ENCODE data around the gene SRPK2.
"Not testable (repeated sequence)": the region's sequence is repeated elsewhere in the genome, so short reads cannot be mapped to it uniquely, and the experiment has no call there.

Gene SRPK2

DNA sequence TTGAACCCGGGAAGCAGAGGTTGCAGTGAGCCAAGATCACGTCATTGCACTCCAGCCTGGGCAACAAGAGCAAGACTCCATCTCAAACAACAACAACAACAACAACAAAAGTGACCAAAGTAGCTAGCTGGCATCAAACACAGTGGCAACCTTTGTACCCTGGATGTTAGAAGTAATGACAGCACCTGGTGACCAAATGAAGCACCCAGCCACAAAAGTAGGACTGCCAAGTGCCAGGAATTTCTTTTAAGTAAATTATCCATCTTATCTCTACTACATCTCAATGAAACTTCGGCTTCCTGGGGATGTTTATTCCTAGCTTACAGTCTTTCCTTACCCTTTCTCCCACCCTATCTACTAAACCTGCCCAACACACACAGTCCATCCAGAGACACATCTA, 18.8 kb downstream of the SRPK2 start:
- DNase-seq: no peak

DNA sequence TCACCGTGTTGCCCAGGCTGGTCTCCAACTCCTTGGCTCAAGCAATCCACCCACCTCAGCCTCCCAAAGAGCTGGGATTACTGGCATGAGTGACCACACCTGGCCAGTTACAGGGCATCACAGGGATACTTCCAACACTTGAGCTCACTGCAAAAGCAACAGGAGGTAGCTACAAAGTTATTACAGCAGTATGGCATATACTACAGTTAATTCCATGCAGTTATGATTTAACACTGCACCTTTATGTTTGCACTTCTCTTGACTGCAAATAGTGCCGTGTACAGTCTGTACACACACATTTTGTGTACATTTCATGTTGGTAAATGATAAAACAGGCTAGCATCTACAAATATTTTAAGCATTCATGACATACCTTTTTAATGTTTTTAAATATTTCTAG, 21.3 kb downstream of the SRPK2 start:
- DNase-seq: peak; percentile 33

DNA sequence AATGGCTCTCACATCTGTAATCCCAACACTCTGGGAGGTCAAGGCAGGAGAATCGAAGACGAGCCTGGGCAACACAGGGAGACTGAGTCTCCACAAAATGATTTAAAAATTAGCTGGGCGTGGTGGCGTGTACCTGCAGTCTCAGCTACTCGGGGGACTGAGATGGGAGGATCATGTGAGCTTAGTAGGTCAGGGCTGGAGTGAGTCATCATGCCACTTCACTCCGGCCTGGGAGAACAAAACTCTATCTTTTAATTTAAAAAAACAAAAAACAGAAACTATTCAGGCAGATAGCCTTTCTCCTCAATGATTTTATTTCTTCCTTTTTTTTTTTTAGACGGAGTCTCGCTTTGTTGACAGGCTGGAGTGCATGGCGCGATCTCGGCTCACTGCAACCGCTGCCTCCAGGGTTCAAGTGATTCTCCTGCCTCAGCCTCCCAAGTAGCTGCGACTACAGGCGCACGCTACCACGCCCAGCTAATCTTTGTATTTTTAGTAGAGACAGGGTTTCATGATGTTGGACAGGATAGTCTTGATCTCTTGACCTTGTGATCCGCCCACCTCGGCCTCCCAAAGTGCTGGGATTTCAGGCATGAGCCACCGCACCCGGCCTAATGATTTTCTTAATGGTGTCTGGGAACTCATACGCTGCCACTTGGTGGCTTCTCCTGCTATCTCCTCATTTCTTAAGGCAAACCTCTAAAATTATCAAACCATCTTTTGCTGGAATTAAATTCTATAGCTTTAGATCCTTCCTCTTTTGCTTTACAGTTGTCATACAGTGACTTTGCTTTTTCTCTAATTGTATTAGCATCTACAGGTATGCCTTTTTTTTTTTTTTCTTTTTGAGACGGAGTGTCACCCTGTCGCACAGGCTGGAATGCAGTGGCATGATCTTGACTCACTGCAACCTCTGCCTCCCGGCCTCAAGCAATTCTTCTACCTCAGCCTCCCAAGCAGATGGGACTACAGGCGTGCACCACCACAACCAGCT, 22.9 kb downstream of the SRPK2 start:
- no peak for DNase-seq

DNA sequence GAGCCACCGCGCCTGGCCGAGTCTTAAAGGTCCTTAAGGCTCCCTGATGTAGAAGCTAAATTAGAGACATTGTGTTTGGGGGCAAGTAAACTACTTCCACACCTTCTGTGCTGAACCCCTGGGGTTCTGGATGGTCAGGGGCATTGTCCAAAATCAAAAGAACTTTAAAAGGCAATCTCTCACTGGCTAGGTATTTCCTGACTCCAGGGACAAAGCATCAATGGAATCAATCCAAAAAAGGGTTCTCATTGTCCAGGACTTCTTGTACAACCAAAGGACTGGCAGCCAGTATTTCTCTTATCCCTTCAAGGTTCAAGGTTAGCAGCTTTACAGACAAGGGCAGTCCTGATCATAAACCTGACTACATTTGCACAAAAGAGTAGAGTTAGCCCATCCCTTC, 24.0 kb downstream of the SRPK2 start:
- no peak for DNase-seq

DNA sequence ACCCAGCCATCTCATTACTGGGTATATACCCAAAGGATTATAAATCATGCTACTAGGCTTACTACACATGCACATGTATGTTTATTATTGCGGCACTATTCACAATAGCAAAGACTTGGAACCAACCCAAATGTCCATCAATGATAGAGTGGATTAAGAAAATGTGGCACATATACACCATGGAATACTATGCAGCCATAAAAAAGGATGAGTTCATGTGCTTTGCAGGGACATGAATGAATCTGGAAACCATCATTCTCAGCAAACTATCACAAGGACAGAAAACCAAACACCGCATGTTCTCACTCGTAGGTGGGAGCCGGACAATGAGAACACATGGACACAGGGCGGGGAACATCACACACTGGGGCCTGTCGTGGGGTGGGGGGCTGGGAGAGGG, 25.1 kb downstream of the SRPK2 start:
- not testable (repeated sequence) for DNase-seq

DNA sequence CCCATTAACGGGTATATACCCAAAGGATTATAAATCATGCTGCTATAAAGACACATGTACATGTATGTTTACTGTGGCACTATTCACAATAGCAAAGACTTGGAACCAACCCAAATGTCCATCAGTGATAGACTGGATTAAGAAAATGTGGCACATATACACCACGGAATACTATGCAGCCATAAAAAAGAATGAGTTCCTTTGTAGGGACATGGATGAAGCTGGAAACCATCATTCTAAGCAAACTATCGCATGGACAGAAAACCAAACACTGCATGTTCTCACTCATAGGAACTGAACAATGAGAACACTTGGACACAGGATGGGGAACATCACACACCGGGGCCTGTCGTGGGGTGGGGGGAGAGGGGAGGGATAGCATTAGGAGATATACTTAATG, 26.0 kb downstream of the SRPK2 start:
- not testable (repeated sequence) for DNase-seq

DNA sequence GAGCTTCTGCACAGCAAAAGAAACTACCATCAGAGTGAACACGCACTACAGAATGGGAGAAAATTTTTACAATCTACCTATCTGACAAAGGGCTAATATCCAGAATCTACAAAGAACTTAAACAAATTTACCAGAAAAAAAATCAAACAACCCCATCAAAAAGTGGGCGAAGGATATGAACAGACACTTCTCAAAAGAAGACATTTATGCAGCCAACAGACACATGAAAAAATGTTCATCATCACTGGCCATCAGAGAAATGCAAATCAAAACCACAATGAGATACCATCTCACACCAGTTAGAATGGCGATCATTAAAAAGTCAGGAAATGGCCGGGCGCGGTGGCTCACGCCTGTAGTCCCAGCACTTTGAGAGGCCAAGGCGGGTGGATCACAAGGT, 26.7 kb downstream of the SRPK2 start:
- DNase-seq: not testable (repeated sequence)

DNA sequence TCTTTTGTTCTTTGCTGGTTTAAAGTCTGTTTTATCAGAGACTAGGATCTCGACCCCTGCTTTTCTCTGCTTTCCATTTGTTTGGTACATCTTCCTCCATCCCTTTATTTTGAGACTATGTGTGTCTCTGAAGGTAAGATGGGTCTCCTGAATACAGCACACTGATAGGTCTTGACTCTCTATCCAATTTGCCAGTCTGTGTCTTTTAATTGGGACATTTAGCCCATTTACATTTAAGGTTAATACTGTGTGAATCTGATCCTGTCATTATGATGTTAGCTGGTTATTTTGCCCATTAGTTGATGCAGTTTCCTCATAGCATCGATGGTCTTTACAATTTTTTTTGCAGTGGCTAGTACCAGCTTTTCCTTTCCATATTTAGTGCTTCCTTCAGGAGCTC, 28.6 kb downstream of the SRPK2 start:
- DNase-seq: not testable (repeated sequence)

DNA sequence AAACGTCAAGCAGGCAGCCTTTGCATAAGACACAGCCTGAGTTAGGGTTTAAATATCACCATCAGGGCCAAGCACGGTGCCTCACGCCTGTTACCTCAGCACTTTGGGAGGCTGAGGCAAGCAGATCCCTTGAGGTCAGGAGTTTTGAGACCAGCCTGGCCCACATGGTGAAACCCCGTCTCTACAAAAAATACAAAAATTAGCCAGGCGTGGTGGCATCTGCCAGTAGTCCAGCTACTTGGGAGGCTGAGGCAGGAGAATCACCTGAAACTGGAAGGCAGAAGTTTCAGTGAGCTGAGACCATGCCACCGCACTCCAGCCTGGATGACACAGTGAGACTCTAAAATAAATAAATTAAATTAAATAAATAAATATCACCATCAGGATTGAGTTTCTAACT, 33.0 kb downstream of the SRPK2 start:
- DNase-seq: no peak

DNA sequence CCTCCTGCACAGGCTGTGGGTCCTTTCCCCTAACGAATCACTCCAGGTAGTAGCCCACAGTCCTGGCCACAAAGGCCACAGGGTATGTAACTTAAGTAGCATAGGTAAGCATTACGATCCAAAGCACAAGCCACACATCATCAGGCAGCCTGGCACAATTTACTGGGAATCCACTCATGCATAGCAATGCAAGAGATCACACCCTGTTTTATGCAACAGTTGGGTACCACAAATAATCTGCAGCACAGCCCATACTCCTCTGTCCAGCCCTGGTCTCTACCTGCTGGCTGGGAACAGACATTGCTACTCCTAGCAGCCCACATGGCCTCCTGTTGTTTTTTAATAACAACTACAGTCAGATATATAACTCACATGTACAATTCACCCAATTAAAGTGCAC, 34.3 kb downstream of the SRPK2 start:
- DNase-seq: peak; percentile 16

DNA sequence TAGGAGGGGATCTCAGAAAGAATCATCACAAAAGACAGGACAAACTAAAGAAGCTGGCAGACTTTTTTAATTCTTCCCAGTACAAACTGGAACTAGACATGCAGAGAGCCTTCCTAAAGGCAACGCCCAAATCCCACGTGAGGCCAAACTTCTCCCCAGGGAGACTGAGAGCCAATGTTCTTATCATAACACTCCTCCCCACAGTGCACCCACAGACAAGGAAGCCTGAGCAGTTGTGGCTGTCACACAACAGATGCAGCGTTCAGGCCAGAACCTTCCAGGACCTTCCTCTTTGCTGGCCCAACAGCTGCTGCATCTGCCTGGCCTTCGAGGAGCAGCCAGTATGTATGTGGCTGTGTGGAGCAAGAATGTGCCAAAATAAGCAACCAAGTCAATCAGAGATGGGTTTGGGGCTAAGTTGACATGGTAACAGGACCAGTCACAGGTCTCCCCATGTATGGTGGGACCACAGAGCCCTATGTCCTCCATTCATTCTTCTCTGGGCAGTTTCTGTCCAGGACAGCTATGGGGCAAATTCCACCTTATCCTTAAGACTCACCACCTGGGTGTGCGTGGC, 34.9 kb downstream of the SRPK2 start:
- DNase-seq: peak; percentile 48

DNA sequence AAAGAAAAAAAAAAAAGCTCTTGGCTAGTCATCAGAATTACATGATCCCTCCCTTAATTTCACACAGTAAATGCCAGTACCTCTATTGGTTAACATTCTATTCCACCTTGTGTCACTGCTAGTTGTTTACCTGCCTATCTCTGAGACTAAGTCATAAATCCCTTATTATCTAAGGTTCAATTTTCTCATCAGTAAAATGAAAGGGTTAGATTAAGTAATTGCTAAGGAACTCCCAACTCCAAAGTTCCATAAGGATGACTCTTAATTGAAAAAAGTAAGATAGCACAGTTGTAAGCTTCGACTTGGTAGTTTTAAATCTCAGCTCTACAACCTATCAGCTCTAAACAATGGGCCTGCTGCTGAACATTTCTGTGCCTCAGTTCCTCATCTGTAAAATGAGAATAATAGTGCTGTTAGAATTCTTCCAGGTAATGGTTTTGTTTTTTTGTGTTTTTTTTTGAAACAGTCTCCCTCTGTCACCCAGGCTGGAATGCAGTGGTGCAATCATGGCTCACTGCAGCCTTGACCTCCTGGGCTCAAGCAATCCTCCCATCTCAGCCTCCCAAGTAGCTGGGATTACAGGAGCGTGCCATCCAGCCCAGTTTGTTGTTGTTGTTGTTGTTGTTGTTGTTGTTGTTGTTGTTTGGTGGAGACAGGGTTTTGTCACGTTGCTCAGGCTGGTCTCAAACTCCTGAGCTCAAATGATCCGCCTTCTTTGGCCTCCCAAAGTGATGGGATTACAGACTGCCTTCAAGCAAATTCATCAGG, 35.6 kb downstream of the SRPK2 start:
- DNase-seq: no peak

DNA sequence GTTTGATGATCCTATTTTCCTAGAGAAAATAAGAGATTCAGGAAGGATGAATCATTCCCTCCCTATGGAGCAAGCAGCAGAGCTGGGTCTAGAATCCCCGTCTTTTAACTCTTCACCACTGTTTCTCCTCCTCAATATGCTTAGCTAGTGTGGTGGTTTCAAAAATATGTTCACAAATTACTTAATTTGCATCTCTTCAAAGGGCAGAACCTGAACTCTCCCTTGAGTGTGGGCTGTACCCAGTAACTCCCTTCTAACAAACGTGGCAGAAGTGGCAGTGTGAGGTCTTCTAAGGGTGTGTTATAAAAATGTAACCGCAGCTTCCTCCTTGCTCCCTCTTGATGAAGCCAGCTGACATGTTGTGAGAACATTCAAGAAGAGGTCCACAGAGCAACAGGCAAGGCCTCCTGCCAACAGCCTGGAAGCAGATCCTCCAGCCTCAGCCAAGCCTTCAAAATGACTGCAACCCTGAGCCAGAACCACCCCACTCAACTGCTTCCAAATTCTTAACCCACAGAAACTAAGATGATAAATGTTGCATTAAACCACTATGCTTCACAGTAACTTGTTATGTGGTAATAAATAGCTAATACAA, 36.6 kb downstream of the SRPK2 start:
- DNase-seq: no peak

DNA sequence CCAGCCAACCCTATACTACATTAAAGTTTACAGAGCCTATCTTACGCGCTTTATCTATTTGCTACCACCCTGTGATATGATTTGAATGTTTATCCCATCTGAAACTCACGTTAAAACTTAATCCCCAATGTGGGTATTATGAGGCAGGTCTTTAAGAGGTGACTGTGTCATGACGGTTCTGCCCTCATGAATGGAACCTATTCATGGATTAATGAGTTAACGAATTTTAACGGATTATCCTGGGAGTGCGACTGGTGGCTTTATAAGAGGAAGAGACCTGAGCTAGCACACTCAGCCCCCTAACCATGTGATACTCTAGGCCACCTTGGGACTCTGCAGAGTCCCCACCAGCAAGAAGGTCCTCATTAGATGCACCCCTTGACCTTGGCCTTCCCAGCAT, 37.8 kb downstream of the SRPK2 start:
- no peak for DNase-seq

DNA sequence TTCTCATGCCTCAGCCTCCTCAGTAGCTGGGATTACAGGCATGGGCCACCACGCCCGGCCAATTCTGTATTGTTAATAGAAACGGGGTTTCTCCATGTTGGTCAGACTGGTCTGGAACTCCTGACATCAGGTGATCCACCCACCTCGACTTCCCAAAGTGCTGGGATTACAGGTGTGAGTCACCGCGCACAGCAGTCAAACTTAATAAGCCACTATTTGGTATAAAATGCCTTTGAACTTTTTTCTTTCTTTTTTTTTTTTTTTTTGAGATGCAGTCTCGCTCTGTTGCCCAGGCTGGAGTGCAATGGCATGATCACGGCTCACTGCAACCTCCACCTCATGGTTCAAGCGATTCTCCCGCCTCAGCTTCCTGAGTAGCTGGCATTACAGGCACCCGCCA, 40.5 kb downstream of the SRPK2 start:
- DNase-seq: not testable (repeated sequence)

DNA sequence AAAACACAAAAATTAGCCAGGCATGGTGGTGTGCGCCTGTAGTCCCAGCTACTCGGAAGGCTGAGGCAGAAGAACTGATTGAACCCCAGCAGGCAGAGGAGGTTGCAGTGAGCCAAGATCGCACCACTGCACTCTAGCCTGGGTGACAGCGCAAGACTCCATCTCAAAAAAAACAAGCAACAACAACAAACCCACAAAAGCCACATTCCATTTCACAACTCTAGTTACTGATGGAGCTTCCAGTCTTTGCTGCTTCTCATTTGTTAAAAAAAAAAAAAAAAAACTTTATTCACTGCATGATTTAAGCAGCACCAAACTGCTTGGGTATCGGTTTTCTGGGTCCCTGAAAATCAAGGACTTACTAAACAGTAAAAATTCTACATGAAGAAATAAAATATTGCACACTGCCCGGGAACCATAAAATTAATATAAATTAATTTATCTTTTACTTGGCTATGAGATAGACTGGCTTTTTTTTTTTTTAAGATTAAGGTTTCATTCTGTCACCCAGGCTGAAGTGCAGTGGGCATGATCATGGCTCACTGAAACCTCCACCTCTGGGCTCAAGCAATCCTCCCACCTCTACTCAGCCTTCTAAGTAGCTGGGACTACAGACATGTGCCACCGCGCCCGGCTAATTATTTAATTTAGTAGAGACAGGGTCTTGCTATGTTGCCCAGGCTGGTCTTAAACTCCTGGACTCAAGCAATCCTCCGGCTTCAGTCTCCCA, 42.0 kb downstream of the SRPK2 start:
- no peak for DNase-seq

DNA sequence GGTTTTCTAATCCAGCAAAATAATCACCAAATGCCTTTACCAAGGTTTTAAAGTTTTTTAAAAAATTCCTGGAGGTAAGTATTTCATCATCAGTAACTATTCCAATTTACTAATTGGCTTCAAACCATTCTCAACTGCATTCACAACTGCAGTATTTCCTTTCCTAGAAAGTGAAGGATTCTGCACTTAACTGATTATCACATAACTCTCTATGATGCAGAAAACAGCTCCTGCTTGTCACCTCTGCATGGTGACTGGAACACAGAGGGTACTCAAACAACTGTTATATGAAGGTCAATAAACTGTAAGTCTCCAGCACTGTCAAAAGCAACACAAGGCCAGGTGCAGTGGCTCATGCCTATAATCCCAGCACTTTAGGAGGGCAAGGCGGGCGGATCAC, 42.6 kb downstream of the SRPK2 start:
- no peak for DNase-seq

DNA sequence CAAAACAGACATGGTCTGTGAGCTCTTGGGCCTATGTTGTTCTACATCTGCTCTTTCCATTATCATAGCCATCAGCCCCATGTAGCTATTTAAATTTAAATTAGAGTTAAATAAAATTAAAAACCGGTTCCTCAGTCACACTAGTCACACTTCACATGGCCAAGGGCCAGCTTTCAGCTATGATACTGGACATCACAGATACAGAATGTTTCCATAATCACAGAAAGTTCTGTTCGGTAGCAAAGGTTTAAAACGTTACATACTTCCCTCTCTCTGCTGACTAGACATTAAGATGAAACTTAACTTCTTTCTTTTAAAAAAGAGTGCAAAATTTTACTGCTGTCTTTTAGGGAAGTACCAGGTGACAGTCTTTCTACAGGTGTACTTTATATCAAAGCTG, 43.0 kb downstream of the SRPK2 start:
- no peak for DNase-seq

DNA sequence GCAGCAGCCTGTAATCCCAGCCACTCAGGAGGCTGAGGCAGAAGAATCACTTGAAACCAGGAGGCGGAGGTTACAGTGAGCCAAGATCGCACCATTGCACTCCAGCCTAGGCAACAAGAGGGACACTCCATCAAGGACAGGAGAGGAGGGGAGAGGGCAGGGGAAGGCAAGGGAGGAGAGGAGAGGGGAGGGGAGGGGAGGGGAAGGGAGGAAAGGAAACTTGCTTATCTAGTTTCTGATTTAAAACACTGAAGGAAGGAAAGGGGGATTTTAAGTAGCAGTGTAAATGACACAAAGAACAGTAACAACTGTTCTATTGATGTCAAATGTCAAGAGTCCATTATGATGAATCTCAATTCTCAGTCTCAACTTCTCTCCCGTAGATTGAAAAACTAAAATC, 43.7 kb downstream of the SRPK2 start:
- no peak for DNase-seq

DNA sequence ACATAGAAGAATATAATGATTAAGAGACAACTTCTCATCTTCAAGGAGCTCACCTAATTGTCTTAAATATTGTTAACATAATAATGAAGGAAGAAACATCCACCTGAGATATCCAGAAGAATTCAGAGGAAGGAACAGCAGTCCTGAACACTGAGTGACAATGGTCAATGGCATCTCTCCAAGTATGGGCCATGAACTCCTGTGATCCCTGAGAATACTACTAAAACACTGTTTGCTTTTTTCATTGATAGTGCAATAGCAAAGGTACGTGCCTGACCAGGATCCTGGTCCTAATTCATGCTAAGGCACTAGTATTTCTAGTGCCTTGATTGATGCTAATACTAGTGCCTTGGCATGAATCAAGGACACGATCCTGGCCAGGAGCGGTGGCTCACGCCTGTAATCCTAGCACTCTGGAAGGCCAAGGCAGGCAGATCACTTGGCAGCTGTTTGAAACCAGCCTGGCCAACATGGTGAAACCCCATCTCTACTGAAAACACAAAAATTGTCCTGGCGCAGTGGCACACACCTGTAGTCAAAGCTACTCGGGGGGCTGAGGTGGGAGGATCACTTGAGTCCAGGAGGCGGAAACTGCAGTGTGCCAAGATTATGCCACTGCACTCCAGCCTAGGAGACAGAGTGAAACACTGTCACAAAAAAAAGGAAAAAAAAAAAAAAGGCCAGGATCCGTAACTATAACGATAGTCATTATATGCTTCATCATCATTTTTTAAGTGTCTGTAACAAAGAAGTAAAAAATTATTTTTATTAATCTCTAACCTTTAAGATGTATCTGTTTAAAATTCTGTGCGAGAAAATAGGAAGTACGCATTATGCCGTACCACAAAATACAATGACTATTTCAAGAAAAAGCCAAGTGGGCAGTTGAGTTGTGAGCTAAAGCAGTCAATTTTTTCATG, 49.1 kb downstream of the SRPK2 start:
- DNase-seq: no peak

DNA sequence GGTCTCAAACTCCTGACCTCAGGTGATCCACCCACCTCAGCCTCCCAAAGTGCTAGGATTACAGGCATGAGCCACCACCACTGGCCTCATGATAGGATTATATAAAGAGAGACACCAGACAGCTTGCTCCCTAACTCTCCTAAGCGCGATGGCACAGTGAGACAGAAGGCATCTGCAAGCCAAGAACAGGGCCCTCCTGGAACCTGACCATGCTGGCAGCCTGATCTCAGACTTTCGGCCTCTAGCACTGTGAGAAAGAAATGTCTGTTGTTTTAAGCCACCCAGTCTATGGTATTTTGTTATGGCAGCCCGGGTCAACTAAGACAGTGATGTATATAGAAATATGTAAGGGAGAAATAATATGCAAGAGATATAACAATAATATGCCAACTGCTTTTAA, 51.2 kb downstream of the SRPK2 start:
- no peak for DNase-seq

All from NCI-H69 (cell line).